Mesenchymal stem cell (in vitro differentiated cells and primary cell): ENCODE data around the gene KIF3C.
"Not testable (repeated sequence)": the region's sequence is repeated elsewhere in the genome, so short reads cannot be mapped to it uniquely, and the experiment has no call there.

Experiments
- DNase-seq: peaks from one replicate; pipeline ENCODE4 v3.0.0-alpha.2; 2013
- H2AFZ ChIP-seq: one replicate; pipeline ENCODE4 v1.6.1; 2013; ENCODE audit warnings: low read depth, mild to moderate bottlenecking, control low read depth, inconsistent platforms, low read length, moderate library complexity
- H2AK5ac ChIP-seq: 2 replicates; pipeline ENCODE4 v1.6.1; 2013; ENCODE audit warnings: low read length, moderate library complexity, mild to moderate bottlenecking, inconsistent platforms; ENCODE audit not compliant: severe bottlenecking
- H2BK120ac ChIP-seq: one replicate; pipeline ENCODE4 v1.6.1; 2013; ENCODE audit warnings: low read depth, mild to moderate bottlenecking, inconsistent platforms, low read length, moderate library complexity
- H2BK12ac ChIP-seq, 2 experiments: one replicate each; pipeline ENCODE4 v1.6.1; 2013; ENCODE audit warnings: inconsistent platforms in 2 of 2, low read length in 2 of 2, mild to moderate bottlenecking in 2 of 2, moderate library complexity in 2 of 2, control low read depth in 1 of 2
- H2BK15ac ChIP-seq: one replicate; pipeline ENCODE4 v1.6.1; 2013; ENCODE audit warnings: mild to moderate bottlenecking, low read depth, inconsistent platforms; ENCODE audit not compliant: poor library complexity, severe bottlenecking
- H2BK5ac ChIP-seq: 2 replicates; pipeline ENCODE4 v1.6.1; 2013; ENCODE audit warnings: low read depth, mild to moderate bottlenecking, low read length, control low read depth, inconsistent platforms; ENCODE audit not compliant: poor library complexity, severe bottlenecking
- H3K14ac ChIP-seq, 2 experiments: one replicate each; pipeline ENCODE4 v1.6.1; 2013; ENCODE audit warnings: inconsistent platforms in 2 of 2, low read length in 2 of 2, control low read depth in 1 of 2, mild to moderate bottlenecking in 1 of 2, moderate library complexity in 1 of 2
- H3K18ac ChIP-seq, 2 experiments: one replicate each; pipeline ENCODE4 v1.6.1; 2013; ENCODE audit warnings: inconsistent platforms in 2 of 2, low read length in 2 of 2, control low read depth in 1 of 2, low read depth in 1 of 2, mild to moderate bottlenecking in 1 of 2
- H3K23ac ChIP-seq, 2 experiments: one replicate each; pipeline ENCODE4 v1.6.1; 2013; ENCODE audit warnings: inconsistent platforms in 2 of 2, low read length in 2 of 2, mild to moderate bottlenecking in 2 of 2, moderate library complexity in 2 of 2, control low read depth in 1 of 2
- H3K27ac ChIP-seq: 2 replicates; pipeline ENCODE4 v1.5.1; 2013; ENCODE audit warnings: mild to moderate bottlenecking, moderate library complexity, low read length, control low read depth, inconsistent platforms; ENCODE audit not compliant: poor library complexity, severe bottlenecking
- H3K27me3 ChIP-seq, 2 experiments: 2 replicates each; pipeline versions ENCODE4 v1.6.1 to v1.7.0; 2013; ENCODE audit warnings: low read length in 2 of 2, mild to moderate bottlenecking in 2 of 2, moderate library complexity in 2 of 2, control low read depth in 1 of 2, inconsistent platforms in 1 of 2; ENCODE audit not compliant: control insufficient read depth in 1 of 2, insufficient read depth in 1 of 2
- H3K36me3 ChIP-seq, 2 experiments: 2 replicates each; pipeline versions ENCODE4 v1.6.1 to v1.7.0; 2013; ENCODE audit warnings: low read length in 2 of 2, control low read depth in 1 of 2, inconsistent platforms in 1 of 2, low read depth in 1 of 2, mild to moderate bottlenecking in 1 of 2; ENCODE audit not compliant: insufficient read depth in 2 of 2, control insufficient read depth in 1 of 2
- H3K4ac ChIP-seq, 2 experiments: one replicate each; pipeline ENCODE4 v1.6.1; 2013; ENCODE audit warnings: inconsistent platforms in 2 of 2, low read length in 2 of 2, mild to moderate bottlenecking in 2 of 2, moderate library complexity in 2 of 2, control low read depth in 1 of 2, low read depth in 1 of 2
- H3K4me1 ChIP-seq: 2 replicates; pipeline ENCODE4 v1.6.1; 2013; ENCODE audit warnings: low read depth, low read length, control low read depth; ENCODE audit not compliant: control insufficient read depth, insufficient read depth
- H3K4me2 ChIP-seq: 2 replicates; pipeline ENCODE4 v1.6.1; 2013; ENCODE audit warnings: low read length, mild to moderate bottlenecking, inconsistent platforms; ENCODE audit not compliant: poor library complexity, severe bottlenecking
- H3K4me3 ChIP-seq, 2 experiments: 2 replicates each; pipeline versions ENCODE4 v1.5.1 to v1.7.0; 2013; ENCODE audit warnings: low read length in 2 of 2, mild to moderate bottlenecking in 2 of 2, control low read depth in 1 of 2, low read depth in 1 of 2; ENCODE audit not compliant: insufficient read depth in 1 of 2
- H3K79me1 ChIP-seq: replicated peaks from 2 replicates; pipeline ENCODE4 v1.6.1; 2013; ENCODE audit warnings: mild to moderate bottlenecking, control low read depth, low read length, inconsistent platforms; ENCODE audit not compliant: poor library complexity, severe bottlenecking
- H3K9ac ChIP-seq: 2 replicates; pipeline ENCODE4 v1.7.0; 2013; ENCODE audit warnings: mild to moderate bottlenecking, low read length, moderate library complexity
- H3K9me3 ChIP-seq: 2 replicates; pipeline ENCODE4 v1.7.0; 2013; ENCODE audit warnings: mild to moderate bottlenecking, low read length; ENCODE audit not compliant: control insufficient read depth
- H4K8ac ChIP-seq: one replicate; pipeline ENCODE4 v1.6.1; 2013; ENCODE audit warnings: inconsistent platforms, mild to moderate bottlenecking, low read length, moderate library complexity
- H4K91ac ChIP-seq: one replicate; pipeline ENCODE4 v1.6.1; 2013; ENCODE audit warnings: mild to moderate bottlenecking, low read length, inconsistent platforms
- WGBS: methylation state at CpG from one replicate; pipeline ENCODE4 v1.1.7; 2013; ENCODE audit warnings: mixed read lengths; 5-methylcytosine and 5-hydroxymethylcytosine counted together

Gene KIF3C

DNA sequence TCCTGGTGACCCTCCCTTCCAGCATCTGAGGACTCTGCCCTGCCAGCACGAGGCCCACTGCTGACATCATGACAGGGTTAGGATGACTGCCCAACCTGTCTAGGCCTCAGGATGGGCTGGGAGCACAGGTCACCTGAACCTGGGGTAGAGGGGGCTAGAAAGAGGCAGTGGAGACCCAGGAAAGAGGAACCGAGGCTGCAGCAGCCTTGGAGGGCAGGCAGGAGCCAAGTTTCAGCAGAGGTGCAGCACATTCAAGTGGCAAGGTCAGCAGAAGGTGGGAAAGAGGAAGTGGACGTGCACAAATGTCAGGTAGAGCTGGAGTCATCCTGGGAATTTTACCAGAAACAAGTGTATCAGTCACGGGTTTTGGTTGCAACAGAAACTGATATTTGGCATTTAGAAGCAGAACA lies 37.9 kb upstream of the KIF3C start:
- Histone ChIP-seq H3K4me2 (no peak overlapping the region), H3K14ac (no peak overlapping the region), H4K8ac (no peak overlapping the region), H3K9me3 (no peaks in the 10 kb centered on the region), H3K79me1 (no peaks in the 10 kb centered on the region), H3K9ac (no peak overlapping the region), H2AK5ac (peak overlapping the region; percentile 29), H3K36me3 (no peaks in the 10 kb centered on the region), H2AFZ (no peak overlapping the region), H3K27me3 (no peaks in the 10 kb centered on the region), H3K4ac (no peak overlapping the region), H2BK15ac (no peak overlapping the region), H4K91ac (no peak overlapping the region), H3K4me3 (no peak overlapping the region), H2BK12ac (peak overlapping the region in 1 of 2 experiments; percentile 13), H3K4me1 (peaks cover 13% of the 10 kb centered on the region), H3K18ac (no peak overlapping the region), H2BK5ac (no peak overlapping the region), H2BK120ac (no peak overlapping the region), H3K27ac (no peak overlapping the region), H3K23ac (no peak overlapping the region)
- 70% methylated on average over 4 of the region's 4 CpGs for WGBS
- no peak for DNase-seq

DNA sequence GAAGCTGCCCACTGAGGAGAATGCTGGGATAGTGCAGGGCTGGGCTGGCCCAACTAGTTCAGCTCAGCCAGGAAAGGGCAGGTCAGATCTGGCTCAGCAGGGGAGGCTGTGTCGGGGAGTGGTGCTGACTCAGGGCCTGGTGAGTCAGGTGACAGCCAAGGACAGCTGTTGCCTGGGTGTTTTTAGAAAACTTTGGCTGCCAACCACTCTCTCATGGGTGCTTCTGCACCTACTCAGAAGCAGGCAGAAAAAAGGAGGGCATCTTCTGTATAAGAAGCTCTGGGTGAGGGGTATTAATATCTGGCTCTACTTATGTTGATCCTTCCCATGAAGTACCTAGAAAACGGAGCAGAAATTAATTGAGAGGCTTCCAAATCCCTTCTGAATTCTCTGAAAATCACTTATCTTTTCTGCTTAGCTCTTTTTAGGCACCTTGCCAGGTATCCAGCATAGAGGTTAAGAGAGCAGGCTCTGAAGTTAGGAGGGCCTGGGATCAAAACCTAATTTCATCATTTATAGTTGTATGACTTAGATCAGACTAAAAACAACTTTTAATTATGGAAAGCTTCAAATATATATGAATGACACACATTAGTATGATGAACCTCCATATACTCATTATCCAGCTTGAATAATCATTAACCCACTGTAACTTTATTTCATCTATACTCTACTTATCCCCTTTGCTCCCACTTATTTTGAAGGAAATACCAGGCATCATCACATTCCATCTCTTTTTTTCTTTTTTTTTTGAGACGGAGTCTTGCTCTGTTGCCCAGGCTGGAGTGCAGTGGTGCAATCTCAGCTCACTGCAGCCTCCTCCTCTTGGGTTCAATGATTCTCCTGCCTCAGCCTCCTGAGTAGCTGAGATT lies 36.1 kb upstream of the KIF3C start:
- no peak overlapping the region for H2BK120ac ChIP-seq
- H3K4me2 ChIP-seq: no peak overlapping the region
- H2BK15ac ChIP-seq: no peak overlapping the region
- H3K36me3 ChIP-seq: no peaks in the 10 kb centered on the region
- H3K4me1 ChIP-seq: peaks cover 13% of the 10 kb centered on the region
- peak; percentile 86 for DNase-seq
- no peak overlapping the region for H3K4me3 ChIP-seq
- peak overlapping the region; percentile 88 for H2BK5ac ChIP-seq
- H4K8ac ChIP-seq: no peak overlapping the region
- peak overlapping the region; percentile 79 for H3K9ac ChIP-seq
- WGBS: 50% methylated on average over 3 of the region's 3 CpGs
- no peaks in the 10 kb centered on the region for H3K27me3 ChIP-seq
- peak overlapping the region in 1 of 2 experiments; percentile 29 for H3K4ac ChIP-seq
- peak overlapping the region in 1 of 2 experiments; percentile 14 for H2BK12ac ChIP-seq
- peak overlapping the region in 1 of 2 experiments; percentile 36 for H3K14ac ChIP-seq
- H3K9me3 ChIP-seq: no peaks in the 10 kb centered on the region
- H3K27ac ChIP-seq: peak overlapping the region; percentile 94
- H3K23ac ChIP-seq: no peak overlapping the region
- no peak overlapping the region for H2AK5ac ChIP-seq
- H2AFZ ChIP-seq: no peak overlapping the region
- no peak overlapping the region for H4K91ac ChIP-seq
- no peaks in the 10 kb centered on the region for H3K79me1 ChIP-seq
- H3K18ac ChIP-seq: peak overlapping the region; percentile 8 to 43

DNA sequence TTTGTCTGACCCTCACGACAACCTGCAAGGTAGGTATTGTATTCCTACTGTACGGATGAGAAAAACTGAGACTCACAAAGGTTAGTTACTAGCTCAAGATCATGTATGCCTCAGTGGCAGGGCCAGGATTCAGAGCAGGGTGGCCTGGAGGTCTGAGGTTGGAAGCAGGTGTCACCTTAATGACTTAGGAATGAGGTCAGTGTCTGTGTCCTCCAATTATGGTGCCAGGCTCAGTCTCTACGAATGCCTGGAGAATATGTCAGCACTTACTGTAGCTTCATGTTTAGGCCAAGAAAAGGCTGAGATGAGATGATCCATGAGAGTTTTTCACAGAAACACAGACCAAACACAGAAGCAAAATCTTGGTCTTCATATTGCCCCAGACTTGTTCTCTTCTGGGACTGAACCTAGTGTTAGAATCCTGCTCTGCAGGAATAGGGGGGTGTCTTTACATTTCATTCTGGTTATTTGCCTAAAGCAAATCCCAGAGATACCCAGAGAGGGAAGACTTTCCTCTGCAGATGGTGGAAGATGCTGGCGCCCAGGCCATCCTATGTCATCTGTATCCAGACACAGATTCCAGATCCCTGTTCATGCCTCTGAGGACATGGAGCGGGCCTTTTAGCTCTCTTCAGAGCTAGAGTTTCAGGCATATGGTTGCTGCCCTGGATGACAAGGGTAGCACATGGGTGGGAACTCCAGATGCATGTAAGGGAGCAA lies 35.3 kb upstream of the KIF3C start:
- H3K4me1 ChIP-seq: peaks cover 13% of the 10 kb centered on the region

GRCh38 chr2:26016706-26017045 lies 34.4 kb upstream of the KIF3C start:
- not testable (repeated sequence) for H3K18ac ChIP-seq

More for the DNA sequence above, 35.3 kb upstream of the KIF3C start:
- DNase-seq: peak; percentile 15
- peak overlapping the region; percentile 61 for H4K8ac ChIP-seq
- no peak overlapping the region for H3K23ac ChIP-seq
- H2BK12ac ChIP-seq: peak overlapping the region in 1 of 2 experiments; percentile 14
- peak overlapping the region; percentile 21 for H2BK120ac ChIP-seq
- peak overlapping the region; percentile 94 for H3K27ac ChIP-seq
- H2AFZ ChIP-seq: no peak overlapping the region
- H3K27me3 ChIP-seq: no peaks in the 10 kb centered on the region
- H3K4me3 ChIP-seq: no peak overlapping the region
- H3K36me3 ChIP-seq: no peaks in the 10 kb centered on the region
- peak overlapping the region; percentile 29 to 35 for H3K4ac ChIP-seq
- no peaks in the 10 kb centered on the region for H3K79me1 ChIP-seq
- peak overlapping the region; percentile 82 for H2AK5ac ChIP-seq
- H3K14ac ChIP-seq: peak overlapping the region in 1 of 2 experiments; percentile 36
- 97% methylated on average over 5 of the region's 5 CpGs for WGBS
- peak overlapping the region; percentile 79 for H3K9ac ChIP-seq
- peak overlapping the region; percentile 36 for H2BK5ac ChIP-seq
- H2BK15ac ChIP-seq: no peak overlapping the region
- no peak overlapping the region for H3K4me2 ChIP-seq
- H3K9me3 ChIP-seq: no peaks in the 10 kb centered on the region
- peak overlapping the region in 1 of 2 experiments; percentile 29 for H3K18ac ChIP-seq
- peak overlapping the region; percentile 65 for H4K91ac ChIP-seq

More at GRCh38 chr2:26016706-26017045, 34.4 kb upstream of the KIF3C start:
- 95% methylated on average over 4 of the region's 4 CpGs for WGBS
- not testable (repeated sequence) for DNase-seq, H2BK5ac ChIP-seq, H3K4me3 ChIP-seq, H3K79me1 ChIP-seq, H2BK120ac ChIP-seq, H3K9me3 ChIP-seq, H3K4ac ChIP-seq, H3K27ac ChIP-seq, H2AFZ ChIP-seq, H4K8ac ChIP-seq, H2BK15ac ChIP-seq, H4K91ac ChIP-seq, H2BK12ac ChIP-seq, H3K4me2 ChIP-seq, H3K23ac ChIP-seq, H3K36me3 ChIP-seq, H3K14ac ChIP-seq, H3K27me3 ChIP-seq
- H3K9ac ChIP-seq: peak overlapping the region; percentile 25
- peaks cover 19% of the 10 kb centered on the region for H3K4me1 ChIP-seq
- peak overlapping the region; percentile 57 for H2AK5ac ChIP-seq
